Smooth muscle cell (in vitro differentiated cells): ENCODE measurements around the gene RDX. TPM values are rescaled to one million over a fixed set of nuclear protein-coding genes. Genes with fewer than 3 reads are reported as not detected.
A peak's percentile ranks its signal among the peaks of the same experiment; 100 is the strongest.

Experiments
- DNase-seq: peaks from one replicate; lab custom pipeline; 2025; ENCODE audit not compliant: unreplicated experiment; lab: John Stamatoyannopoulos, UW
- H2AFZ ChIP-seq: fragments of 200-600 bp; sonication (generic); 2 replicates; pipeline ENCODE4 v1.6.0; 2016; ENCODE audit warnings: antibody characterized with exemption, low read depth, mild to moderate bottlenecking
- H3F3A ChIP-seq: fragments of 200-600 bp; sonication (generic); 2 replicates; pipeline ENCODE4 v1.6.0; 2017; ENCODE audit warnings: antibody characterized with exemption, low read depth
- H3K27ac ChIP-seq: fragments of 200-600 bp; sonication (generic); 2 replicates; pipeline ENCODE4 v1.5.1; 2016; ENCODE audit warnings: low read depth, mild to moderate bottlenecking
- H3K27me3 ChIP-seq: fragments of 200-600 bp; sonication (generic); 2 replicates; pipeline ENCODE4 v1.6.1; 2016; ENCODE audit warnings: low read depth, mild to moderate bottlenecking
- H3K36me3 ChIP-seq: fragments of 200-600 bp; sonication (generic); 2 replicates; pipeline ENCODE4 v1.5.1; 2016; ENCODE audit warnings: low read depth
- H3K4me1 ChIP-seq: fragments of 200-600 bp; sonication (generic); 2 replicates; pipeline ENCODE4 v1.5.1; 2016; ENCODE audit warnings: low read depth
- H3K4me2 ChIP-seq: fragments of 200-600 bp; sonication (generic); 2 replicates; pipeline ENCODE4 v1.6.0; 2016; ENCODE audit warnings: mild to moderate bottlenecking
- H3K4me3 ChIP-seq: fragments of 200-600 bp; sonication (generic); 2 replicates; pipeline ENCODE4 v1.5.1; 2016; ENCODE audit warnings: mild to moderate bottlenecking
- H3K79me2 ChIP-seq: fragments of 200-600 bp; sonication (generic); 2 replicates; pipeline ENCODE4 v1.6.0; 2016; ENCODE audit warnings: low read depth, mild to moderate bottlenecking
- H3K9ac ChIP-seq: fragments of 200-600 bp; sonication (generic); 2 replicates; pipeline ENCODE4 v1.6.0; 2016; ENCODE audit warnings: low read depth
- H3K9me3 ChIP-seq: fragments of 200-600 bp; sonication (generic); replicated peaks from 2 replicates; pipeline ENCODE4 v1.5.1; 2016; ENCODE audit warnings: low read depth
- H4K20me1 ChIP-seq: fragments of 200-600 bp; sonication (generic); 2 replicates; pipeline ENCODE4 v1.6.0; 2016; ENCODE audit warnings: low read depth
- CTCF ChIP-seq: fragments of 200-600 bp; sonication (generic); IDR thresholded peaks from 2 replicates; pipeline ENCODE4 v1.5.1; 2017; ENCODE audit warnings: borderline replicate concordance, mild to moderate bottlenecking, antibody characterized with exemption; ENCODE audit not compliant: insufficient read depth, poor library complexity, severe bottlenecking
- WGBS: methylation state at CpG from one replicate; pipeline ENCODE4 v1.1.7; 2016; ENCODE audit warnings: low lambda C conversion rate; 5-methylcytosine and 5-hydroxymethylcytosine counted together
- polyA plus RNA-seq: library from polyadenylated mRNA; unstranded; fragments of >200 nt; fragmentation: Nextera tagmentation; extraction: Ambion mirVana; gene quantifications from 2 replicates; pipeline ENCODE4 v1.2.1, GENCODE V29; 2016
- total RNA-seq: library from RNA; depleted of rRNA; stranded (reverse); fragments of >200 nt; gene quantifications from 2 replicates; pipeline ENCODE4 v1.2.3, GENCODE V29; 2014

Gene RDX
- total and polyA plus RNA-seq, 2 experiments from 2014 or later, result 137 to 165 TPM

- H3K79me2 ChIP-seq, result no peaks in the 10 kb centered on the region
- no peak for DNase-seq
- H2AFZ ChIP-seq, result no peak overlapping the region
- no peak for TF ChIP-seq CTCF
- WGBS, result 99% methylated on average over 3 of the region's 3 CpGs
- no peaks in the 10 kb centered on the region for H3K36me3 ChIP-seq
- H3K4me3 ChIP-seq, result no peak overlapping the region
- no peaks in the 10 kb centered on the region for H3K27me3 ChIP-seq
- H3K9ac ChIP-seq, result no peak overlapping the region
- no peak overlapping the region for H3K4me2 ChIP-seq
- H3K9me3 ChIP-seq, result no peaks in the 10 kb centered on the region
- no peaks in the 10 kb centered on the region for H3K4me1 ChIP-seq
- H4K20me1 ChIP-seq, result no peaks in the 10 kb centered on the region
- H3F3A ChIP-seq, result no peaks in the 10 kb centered on the region
- H3K27ac ChIP-seq, result no peak overlapping the region
Observed at GRCh38 chr11:110327508-110327907, 31.1 kb upstream of the RDX start.

- no peak overlapping the region for H3K27ac ChIP-seq
- no peaks in the 10 kb centered on the region for H4K20me1 ChIP-seq
- WGBS, result 89% methylated on average over 4 of the region's 4 CpGs
- H3K4me2 ChIP-seq, result no peak overlapping the region
- no peak for TF ChIP-seq CTCF
- no peak overlapping the region for H2AFZ ChIP-seq
- no peak for DNase-seq
- H3K9ac ChIP-seq, result no peak overlapping the region
- peaks cover 16% of the 10 kb centered on the region for H3F3A ChIP-seq
- no peaks in the 10 kb centered on the region for H3K4me1 ChIP-seq
- H3K4me3 ChIP-seq, result no peak overlapping the region
- no peaks in the 10 kb centered on the region for H3K79me2 ChIP-seq
- H3K27me3 ChIP-seq, result no peaks in the 10 kb centered on the region
- no peaks in the 10 kb centered on the region for H3K9me3 ChIP-seq
- H3K36me3 ChIP-seq, result no peaks in the 10 kb centered on the region
Observed at GRCh38 chr11:110323786-110324185, 27.4 kb upstream of the RDX start.

GRCh38 chr11:110319501-110319900, 23.1 kb upstream of the RDX start:
- H3K9me3 ChIP-seq, result no peaks in the 10 kb centered on the region
- no peak for TF ChIP-seq CTCF
- H2AFZ ChIP-seq, result no peak overlapping the region
- no peak overlapping the region for H3K27ac ChIP-seq
- H3K4me1 ChIP-seq, result peaks cover 9% of the 10 kb centered on the region
- no peak overlapping the region for H3K9ac ChIP-seq
- peaks cover 20% of the 10 kb centered on the region for H3F3A ChIP-seq
- H3K79me2 ChIP-seq, result no peaks in the 10 kb centered on the region
- DNase-seq, result no peak
- no peaks in the 10 kb centered on the region for H3K36me3 ChIP-seq
- WGBS, result 68% methylated on average over 3 of the region's 3 CpGs
- H3K27me3 ChIP-seq, result no peaks in the 10 kb centered on the region
- H4K20me1 ChIP-seq, result no peaks in the 10 kb centered on the region
- no peak overlapping the region for H3K4me3 ChIP-seq
- H3K4me2 ChIP-seq, result no peak overlapping the region

GRCh38 chr11:110318638-110319404, 22.4 kb upstream of the RDX start:
- H3K27me3 ChIP-seq, result no peaks in the 10 kb centered on the region
- no peaks in the 10 kb centered on the region for H4K20me1 ChIP-seq
- TF ChIP-seq CTCF, result no peak
- H3K4me3 ChIP-seq, result no peak overlapping the region
- no peaks in the 10 kb centered on the region for H3K9me3 ChIP-seq
- no peak overlapping the region for H3K27ac ChIP-seq
- peaks cover 20% of the 10 kb centered on the region for H3F3A ChIP-seq
- 50% methylated on average over 1 of the region's 1 CpG for WGBS
- H2AFZ ChIP-seq, result peak overlapping the region; percentile 13
- H3K36me3 ChIP-seq, result no peaks in the 10 kb centered on the region
- no peaks in the 10 kb centered on the region for H3K79me2 ChIP-seq
- DNase-seq, result no peak
- peaks cover 9% of the 10 kb centered on the region for H3K4me1 ChIP-seq
- H3K9ac ChIP-seq, result no peak overlapping the region
- H3K4me2 ChIP-seq, result peak overlapping the region; percentile 2
